ENCODE data around the gene PPM1E.
A peak's percentile ranks its signal among the peaks of the same experiment; 100 is the strongest.

PPM1E gene

GRCh38 chr17:58913971-58914769 lies 158.5 kb downstream of the PPM1E start:
- no peak overlapping the region for H3K4me3 ChIP-seq (replicated peaks; ENCODE audit: low read depth, low read length)
- TF ChIP-seq CTCF (IDR thresholded peaks at IDR 0.05; ENCODE audit: low read length, missing control alignments): no peak
- peak; percentile 83 for DNase-seq (ENCODE audit: low read depth)

GRCh38 chr17:58917228-58917627 lies 161.6 kb downstream of the PPM1E start:
- no peak overlapping the region for H3K4me3 ChIP-seq (replicated peaks; ENCODE audit: low read depth, low read length)
- TF ChIP-seq CTCF (IDR thresholded peaks at IDR 0.05; ENCODE audit: low read length, missing control alignments): no peak
- DNase-seq (ENCODE audit: low read depth): no peak

GRCh38 chr17:58918072-58918471 lies 162.4 kb downstream of the PPM1E start:
- H3K4me3 ChIP-seq (replicated peaks; ENCODE audit: low read depth, low read length): no peak overlapping the region
- DNase-seq (ENCODE audit: low read depth): no peak
- no peak for TF ChIP-seq CTCF (IDR thresholded peaks at IDR 0.05; ENCODE audit: low read length, missing control alignments)

- no peak for DNase-seq (ENCODE audit: low read depth)
Observed at GRCh38 chr17:58918884-58919283, 163.2 kb downstream of the PPM1E start.

GRCh38 chr17:58920773-58921172 lies 165.1 kb downstream of the PPM1E start:
- no peak for DNase-seq (ENCODE audit: low read depth)
- H3K4me3 ChIP-seq (replicated peaks; ENCODE audit: low read depth, low read length): no peak overlapping the region
- TF ChIP-seq CTCF (IDR thresholded peaks at IDR 0.05; ENCODE audit: low read length, missing control alignments): no peak

More at GRCh38 chr17:58918884-58919283, 163.2 kb downstream of the PPM1E start:
- TF ChIP-seq CTCF (IDR thresholded peaks at IDR 0.05; ENCODE audit: low read length, missing control alignments): no peak
- no peak overlapping the region for H3K4me3 ChIP-seq (replicated peaks; ENCODE audit: low read depth, low read length)

- no peak for TF ChIP-seq CTCF (IDR thresholded peaks at IDR 0.05; ENCODE audit: low read length, missing control alignments)
- no peak overlapping the region for H3K4me3 ChIP-seq (replicated peaks; ENCODE audit: low read depth, low read length)
- DNase-seq (ENCODE audit: low read depth): no peak
Observed at GRCh38 chr17:58932956-58933355, 177.3 kb downstream of the PPM1E start.

- no peak for TF ChIP-seq CTCF (IDR thresholded peaks at IDR 0.05; ENCODE audit: low read length, missing control alignments)
- no peak for DNase-seq (ENCODE audit: low read depth)
- no peak overlapping the region for H3K4me3 ChIP-seq (replicated peaks; ENCODE audit: low read depth, low read length)
Observed at GRCh38 chr17:58936295-58936694, 180.6 kb downstream of the PPM1E start.
